Coronary artery (tissue), 2 donors: Measurements from ENCODE around the gene PIP4K2C.
"Not testable (repeated sequence)": the region's sequence is repeated elsewhere in the genome, so short reads cannot be mapped to it uniquely, and the experiment has no call there.

Experiments used
- DNase-seq: peaks from one replicate; pipeline ENCODE4 v3.0.0-alpha.2; 2017; ENCODE audit warnings: low spot score
- H3K27ac ChIP-seq, 2 donors: fragments of 200-600 bp; sonication (generic); one replicate each; pipeline ENCODE4 v1.5.1; 2016 to 2019
- H3K4me3 ChIP-seq: fragments of 200-600 bp; sonication (generic); 2 replicates; pipeline ENCODE4 v1.5.1; 2016; ENCODE audit warnings: mild to moderate bottlenecking, moderate library complexity
- CTCF ChIP-seq: fragments of 200-600 bp; sonication (generic); IDR thresholded peaks from one replicate; pipeline ENCODE4 v1.5.1; 2019; ENCODE audit warnings: antibody characterized with exemption

Gene PIP4K2C

GRCh38 chr12:57637364-57637763 is 46.4 kb downstream of the PIP4K2C start:
- peak; percentile 2 for DNase-seq
- Histone ChIP-seq H3K4me3 (no peak overlapping the region), H3K27ac (no peak overlapping the region)
- no peak for TF ChIP-seq CTCF

- no peak for TF ChIP-seq CTCF
- DNase-seq = peak; percentile 8
- Histone ChIP-seq H3K27ac (no peak overlapping the region), H3K4me3 (no peak overlapping the region)
Measured at GRCh38 chr12:57638096-57638495, 47.1 kb downstream of the PIP4K2C start.

- no peak for TF ChIP-seq CTCF
- Histone ChIP-seq H3K27ac (no peak overlapping the region), H3K4me3 (no peak overlapping the region)
- peak; percentile 17 for DNase-seq
Measured at GRCh38 chr12:57640175-57641042, 49.4 kb downstream of the PIP4K2C start.

GRCh38 chr12:57641699-57642442 is 50.9 kb downstream of the PIP4K2C start:
- DNase-seq = peak; percentile 38
- no peak overlapping the region for H3K27ac ChIP-seq
- no peak for TF ChIP-seq CTCF
- no peak overlapping the region for H3K4me3 ChIP-seq

- H3K4me3 ChIP-seq, H3K27ac ChIP-seq, DNase-seq: not testable (repeated sequence)
Measured at GRCh38 chr12:57645990-57646658, 55.1 kb downstream of the PIP4K2C start.

GRCh38 chr12:57646659-57647049 is 55.7 kb downstream of the PIP4K2C start:
- not testable (repeated sequence) for H3K27ac ChIP-seq, H3K4me3 ChIP-seq, DNase-seq
